GM08714 (cell line): ENCODE data around the gene GNB1L.

ENCODE experiments used
- H3K4me3 ChIP-seq: fragments of 200-500 bp; sonication (Bioruptor generic); 2 replicates; pipeline ENCODE4 v1.5.1; 2014; ENCODE audit warnings: mild to moderate bottlenecking, low read length, inconsistent platforms
- ZNF274 ChIP-seq: IDR thresholded peaks from 2 replicates; pipeline ENCODE4 v1.6.1; 2012; ENCODE audit warnings: mild to moderate bottlenecking, low read depth, low read length

Gene GNB1L

DNA sequence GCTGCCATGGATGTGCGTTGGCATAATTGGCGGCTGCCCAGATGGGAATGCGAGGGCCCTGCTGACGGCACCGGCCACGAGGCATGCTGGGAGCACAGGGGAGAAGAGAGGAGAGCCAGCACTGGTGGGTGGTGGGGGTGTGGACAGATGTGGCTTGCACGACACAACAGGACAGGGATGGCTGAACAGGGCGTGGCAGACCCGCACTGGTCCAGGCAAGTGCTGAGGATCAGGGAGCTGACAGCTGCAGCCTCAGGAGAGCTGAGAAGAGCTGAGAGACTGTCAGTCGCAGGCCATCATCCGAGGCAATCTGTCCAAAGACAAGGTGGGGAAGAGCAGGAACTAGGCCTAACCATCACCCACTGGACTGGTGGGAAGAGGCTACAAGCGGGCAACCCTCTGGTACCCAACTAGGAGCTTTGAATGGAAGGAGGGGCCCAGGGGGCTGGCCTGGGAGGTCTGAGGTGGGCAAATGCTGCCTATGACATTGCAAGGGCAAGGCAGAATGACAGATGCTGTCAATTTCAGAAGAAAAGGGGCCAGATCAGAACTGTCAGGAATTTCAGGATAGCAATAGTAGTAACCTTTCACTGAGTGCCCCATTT, 2.4 kb downstream of the GNB1L start:
- TF ChIP-seq ZNF274 = no peak
- H3K4me3 ChIP-seq = no peak overlapping the region

DNA sequence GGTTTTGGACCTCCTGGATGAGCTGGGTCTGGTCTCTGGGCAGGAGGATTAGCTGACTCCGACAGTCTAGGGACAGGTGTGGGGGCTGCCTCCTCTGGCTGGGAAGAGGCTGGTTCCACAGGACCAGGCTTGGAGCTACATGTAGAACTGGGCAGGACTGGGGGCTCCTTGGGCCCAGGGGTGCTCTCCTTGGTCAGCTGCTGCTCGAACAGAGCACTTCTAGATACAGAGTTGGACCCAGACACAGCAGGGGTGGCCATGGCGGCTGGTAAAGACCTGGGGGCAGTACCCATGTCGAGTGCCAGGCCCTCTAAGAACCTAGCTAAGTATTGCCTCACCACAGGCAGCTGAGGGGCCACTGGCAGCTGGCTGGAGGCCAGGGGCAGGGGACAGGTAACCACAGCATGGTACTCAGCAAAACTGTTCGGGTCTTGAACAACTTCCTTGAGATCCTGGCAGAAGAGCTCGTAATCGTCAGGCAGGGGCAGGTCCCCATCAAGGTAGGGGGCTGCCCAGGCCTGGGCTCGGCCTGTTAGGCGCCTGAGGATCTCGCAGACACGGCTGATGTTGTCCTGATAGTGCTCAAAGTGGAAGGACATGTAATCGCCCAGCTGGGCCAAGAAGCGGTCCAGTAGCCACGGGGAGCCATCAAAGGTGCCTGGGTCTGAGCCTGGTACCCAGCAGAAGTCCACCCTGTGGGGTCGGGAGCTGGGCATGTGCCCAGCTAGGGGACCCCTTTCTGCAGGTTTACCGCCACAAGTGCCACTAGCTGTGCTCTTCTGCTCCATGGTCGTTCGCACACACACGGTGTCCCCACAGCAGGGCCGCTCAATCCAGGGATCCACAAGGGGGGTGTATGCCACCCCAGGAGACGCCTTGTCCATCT, 3.1 kb downstream of the GNB1L start:
- no peak overlapping the region for H3K4me3 ChIP-seq
- TF ChIP-seq ZNF274 = no peak

DNA sequence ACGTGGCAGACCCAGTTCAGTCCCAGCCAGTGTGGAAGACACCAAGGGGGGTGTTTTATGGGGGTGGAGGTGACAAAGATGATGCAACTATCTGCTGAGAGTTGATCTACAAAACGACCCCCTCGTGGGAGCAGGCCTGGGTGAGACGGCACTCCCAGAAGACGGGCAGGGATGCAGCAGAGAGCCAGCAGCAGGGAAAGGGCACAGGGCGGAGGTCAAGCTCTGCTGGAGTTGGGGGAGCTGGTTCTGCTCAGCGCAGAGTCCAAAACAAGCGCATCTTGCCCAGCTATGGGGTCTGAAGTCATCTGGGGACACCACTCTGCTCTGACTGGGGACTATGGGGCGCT, 3.9 kb downstream of the GNB1L start:
- H3K4me3 ChIP-seq = no peak overlapping the region
- TF ChIP-seq ZNF274 = no peak

DNA sequence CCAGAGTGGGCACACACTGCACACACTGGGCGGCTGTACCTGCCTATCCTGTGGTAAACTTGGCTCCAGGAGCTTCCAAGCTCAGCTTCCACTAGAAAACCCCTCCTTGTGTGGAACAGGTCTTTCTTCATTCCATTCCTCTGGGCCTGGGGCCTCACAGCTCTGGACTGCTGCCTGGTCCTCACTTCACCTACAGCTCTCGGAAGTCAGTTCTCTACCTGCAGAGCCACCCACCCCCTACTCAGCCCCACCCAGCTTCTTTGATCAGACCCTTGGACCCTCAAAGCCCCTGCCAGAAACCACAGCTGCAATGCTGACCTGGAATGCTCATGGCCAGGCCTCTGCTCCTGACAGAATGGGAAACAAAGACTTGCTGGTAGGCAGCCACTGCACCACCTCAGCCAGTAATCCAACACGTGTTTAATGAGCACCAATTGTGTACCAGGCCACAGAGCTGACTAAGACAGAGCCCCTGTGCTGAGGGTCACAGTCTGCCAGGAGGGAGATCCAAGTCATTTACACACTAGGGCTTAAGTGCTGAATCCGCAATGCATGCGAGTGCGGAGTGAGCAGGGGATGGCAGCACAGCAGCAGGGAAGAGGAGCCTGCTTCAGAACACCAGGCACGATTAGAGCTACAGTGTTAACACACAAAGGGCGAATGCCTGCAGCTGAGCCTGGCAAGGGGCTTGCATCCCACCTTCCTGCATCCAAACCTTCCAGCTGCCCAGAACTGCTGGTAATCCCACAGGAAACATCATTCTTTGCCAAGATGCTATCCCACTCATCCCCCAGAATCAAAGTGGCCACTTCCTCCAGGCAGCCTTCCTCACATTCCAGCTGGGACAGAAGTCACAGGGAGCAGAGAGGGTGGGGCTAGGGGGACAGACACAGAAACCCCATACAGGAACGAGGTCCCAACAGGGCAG, 4.6 kb downstream of the GNB1L start:
- TF ChIP-seq ZNF274 = no peak
- no peak overlapping the region for H3K4me3 ChIP-seq

DNA sequence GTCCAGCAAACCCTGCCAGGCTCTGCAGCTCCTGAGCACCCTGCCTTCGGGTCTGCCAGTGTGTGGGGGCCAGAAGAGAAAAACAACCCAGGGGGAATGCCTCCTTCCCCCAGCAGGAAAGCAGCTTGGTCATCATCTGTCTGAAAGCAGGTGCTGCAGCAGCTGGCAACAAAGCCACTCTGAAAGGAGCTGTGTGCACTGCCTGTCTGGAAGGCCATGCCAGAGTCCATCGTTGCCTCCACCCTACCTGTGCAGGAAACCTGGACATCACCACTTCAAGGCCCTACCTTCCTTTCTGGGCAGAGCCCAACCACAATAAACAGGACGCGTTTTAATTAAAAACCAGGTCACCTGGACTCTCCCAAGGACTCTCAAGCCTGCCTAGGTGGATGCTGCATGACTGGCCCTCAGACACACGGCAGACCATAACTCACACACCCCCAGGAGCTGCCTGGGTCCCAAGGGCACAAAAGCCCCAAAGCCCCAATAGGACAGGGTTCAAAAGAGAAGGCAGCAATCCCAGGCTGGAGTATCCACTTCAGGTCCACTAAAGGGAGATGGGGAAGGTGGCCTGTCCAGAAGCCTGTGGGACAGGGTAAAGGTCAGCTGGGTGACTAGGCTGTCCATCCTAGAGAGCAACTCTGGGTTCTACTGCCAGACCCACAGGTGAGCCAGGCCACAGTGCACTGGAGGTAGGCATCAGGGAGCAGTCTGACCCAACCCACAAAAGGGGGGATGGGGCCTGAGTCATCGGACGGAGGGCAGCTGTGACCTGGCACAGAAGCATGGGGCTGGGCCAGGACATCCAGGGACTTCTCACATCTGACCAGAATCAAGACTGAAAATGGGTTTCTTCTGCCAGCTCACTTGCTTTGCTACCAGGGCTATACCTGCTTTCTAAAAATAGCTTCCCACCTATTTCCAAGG, 6.1 kb downstream of the GNB1L start:
- no peak for TF ChIP-seq ZNF274
- no peak overlapping the region for H3K4me3 ChIP-seq

DNA sequence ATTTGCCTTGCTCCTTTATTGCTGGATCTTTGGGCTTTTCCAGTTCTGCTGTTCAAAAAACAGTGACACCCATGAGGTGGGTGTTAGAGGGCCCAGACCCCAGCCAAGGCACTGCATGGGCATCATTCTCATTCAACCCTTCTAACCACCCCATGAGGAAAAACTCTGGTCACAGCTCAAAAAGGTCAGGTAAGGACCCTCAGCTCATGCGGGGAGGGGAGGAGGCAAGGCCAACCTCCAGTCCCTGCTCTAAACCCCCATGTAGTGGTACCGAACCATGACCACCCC, 7.4 kb downstream of the GNB1L start:
- TF ChIP-seq ZNF274 = no peak
- H3K4me3 ChIP-seq = no peak overlapping the region

DNA sequence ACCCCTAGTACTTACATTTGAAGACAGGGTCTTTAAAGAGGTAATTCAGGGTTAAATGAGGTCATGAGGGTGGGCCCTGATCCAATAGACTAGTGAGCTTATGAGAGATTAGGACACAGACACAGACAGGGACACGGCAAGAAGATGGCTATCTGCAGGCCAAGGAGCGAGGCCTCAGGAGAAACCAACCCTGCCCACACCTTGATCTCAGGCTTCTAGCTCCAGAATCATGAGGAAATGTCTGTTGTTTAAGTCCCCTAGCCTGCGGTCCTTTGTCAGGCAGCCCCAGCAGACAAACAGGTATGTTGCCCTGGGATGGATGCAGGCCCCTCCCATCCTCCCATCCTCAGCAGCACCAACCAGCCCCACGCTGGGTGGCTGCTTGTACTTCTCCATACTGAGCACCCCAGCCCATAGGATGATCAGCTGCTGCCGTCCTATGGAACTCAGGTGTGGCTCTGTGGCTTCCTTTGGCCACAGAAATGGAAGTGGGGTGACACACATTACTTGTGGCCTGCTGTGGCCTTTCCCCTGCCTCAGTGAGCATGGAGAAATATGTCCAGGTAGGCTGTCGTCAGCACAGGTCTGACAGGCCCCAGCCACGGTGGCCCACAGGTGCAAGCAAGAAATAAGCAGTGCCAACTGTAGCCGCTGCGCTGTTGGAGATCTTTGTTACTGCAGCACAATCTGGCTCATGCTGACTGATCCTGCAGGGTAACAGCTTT, 7.9 kb downstream of the GNB1L start:
- TF ChIP-seq ZNF274 = no peak
- H3K4me3 ChIP-seq = no peak overlapping the region

DNA sequence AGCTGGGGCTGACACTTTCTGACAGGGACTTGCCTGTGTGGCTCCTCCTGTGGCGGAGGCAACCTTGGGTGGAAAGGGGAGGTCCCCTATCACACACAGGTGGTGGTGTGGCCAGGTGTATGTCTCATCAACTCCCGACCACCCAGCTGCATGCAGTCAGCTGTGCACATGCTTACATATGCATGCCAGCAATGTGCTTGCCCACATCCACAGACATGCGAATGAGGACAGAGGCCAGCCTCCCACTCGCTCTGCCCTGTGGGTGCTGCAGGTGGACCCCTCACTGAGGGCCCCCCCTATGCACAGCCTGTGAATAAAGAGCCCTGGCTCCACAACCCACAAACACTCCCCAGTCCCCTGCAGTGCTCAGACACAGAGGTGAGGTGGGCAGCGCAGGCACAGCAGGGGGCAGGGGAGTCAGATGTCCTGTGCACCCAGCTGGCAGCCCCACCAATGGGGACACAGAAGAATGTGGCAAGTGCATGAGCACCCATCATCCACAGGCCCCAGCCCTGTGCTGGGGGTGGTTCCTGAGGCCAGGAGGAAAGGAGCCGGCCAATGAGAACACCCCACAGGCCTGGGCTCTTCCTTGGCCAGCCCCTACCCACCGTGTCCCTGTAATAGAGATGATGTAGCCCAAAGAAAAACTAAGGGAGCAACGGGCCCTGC, 9.5 kb downstream of the GNB1L start:
- no peak for TF ChIP-seq ZNF274
- no peak overlapping the region for H3K4me3 ChIP-seq

DNA sequence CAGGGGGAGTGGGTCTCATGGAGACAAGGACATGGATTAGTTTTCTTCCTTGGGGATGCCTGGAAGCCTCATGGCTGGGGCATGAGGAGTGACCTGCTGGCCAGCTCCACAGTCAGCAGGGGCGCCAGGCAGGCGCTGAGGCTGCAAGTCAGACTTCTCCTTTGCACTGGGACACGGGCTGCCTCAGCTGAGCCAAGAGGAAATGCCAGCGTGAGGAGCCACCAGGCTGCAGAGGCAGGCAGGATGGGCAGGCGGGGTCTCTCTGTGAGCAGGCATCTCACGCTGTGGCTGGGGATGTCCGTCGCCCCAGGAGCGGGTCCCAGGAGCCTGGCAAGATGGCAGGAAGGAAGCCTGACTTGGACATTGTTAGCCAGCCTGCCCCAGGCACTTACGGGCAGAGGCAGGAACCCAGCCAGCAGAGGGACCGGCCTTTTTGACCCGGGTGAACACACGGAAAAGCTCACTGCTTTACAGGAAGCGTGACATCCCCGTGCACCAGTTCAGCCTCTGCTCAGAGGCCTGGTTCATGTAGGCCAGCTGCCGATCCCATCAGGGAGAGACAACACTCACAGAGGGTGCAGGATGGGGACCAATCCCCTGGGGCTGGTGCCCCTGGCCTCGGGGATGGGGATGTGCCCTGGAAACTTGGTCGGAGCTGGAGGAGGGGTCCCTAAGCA, 10.2 kb downstream of the GNB1L start:
- no peak overlapping the region for H3K4me3 ChIP-seq
- no peak for TF ChIP-seq ZNF274

DNA sequence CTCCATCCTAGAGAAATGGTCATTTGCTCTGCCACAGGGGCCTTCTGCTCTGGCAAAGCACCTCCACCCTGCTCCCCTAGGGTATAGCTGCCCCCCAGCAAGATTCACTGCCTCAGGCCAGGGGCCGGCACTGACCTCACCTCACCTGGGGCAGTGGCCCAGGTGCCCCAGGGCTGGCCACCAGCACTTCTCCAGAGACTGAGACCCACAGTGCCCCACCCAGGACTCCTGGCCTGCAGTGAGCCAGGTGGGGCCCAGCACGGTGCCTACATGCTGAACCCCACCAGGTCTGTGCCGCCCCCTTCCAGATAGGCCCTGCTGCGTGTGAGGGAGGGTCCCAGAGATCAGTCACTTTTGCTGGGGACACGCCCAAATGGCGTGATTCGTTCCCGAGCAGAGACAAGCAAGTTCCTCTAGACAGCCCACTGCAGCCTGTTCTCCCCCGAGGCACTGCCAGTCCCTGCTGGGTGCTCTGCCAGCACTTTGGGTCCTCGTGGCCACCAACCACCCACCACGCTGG, 10.8 kb downstream of the GNB1L start:
- no peak overlapping the region for H3K4me3 ChIP-seq

DNA sequence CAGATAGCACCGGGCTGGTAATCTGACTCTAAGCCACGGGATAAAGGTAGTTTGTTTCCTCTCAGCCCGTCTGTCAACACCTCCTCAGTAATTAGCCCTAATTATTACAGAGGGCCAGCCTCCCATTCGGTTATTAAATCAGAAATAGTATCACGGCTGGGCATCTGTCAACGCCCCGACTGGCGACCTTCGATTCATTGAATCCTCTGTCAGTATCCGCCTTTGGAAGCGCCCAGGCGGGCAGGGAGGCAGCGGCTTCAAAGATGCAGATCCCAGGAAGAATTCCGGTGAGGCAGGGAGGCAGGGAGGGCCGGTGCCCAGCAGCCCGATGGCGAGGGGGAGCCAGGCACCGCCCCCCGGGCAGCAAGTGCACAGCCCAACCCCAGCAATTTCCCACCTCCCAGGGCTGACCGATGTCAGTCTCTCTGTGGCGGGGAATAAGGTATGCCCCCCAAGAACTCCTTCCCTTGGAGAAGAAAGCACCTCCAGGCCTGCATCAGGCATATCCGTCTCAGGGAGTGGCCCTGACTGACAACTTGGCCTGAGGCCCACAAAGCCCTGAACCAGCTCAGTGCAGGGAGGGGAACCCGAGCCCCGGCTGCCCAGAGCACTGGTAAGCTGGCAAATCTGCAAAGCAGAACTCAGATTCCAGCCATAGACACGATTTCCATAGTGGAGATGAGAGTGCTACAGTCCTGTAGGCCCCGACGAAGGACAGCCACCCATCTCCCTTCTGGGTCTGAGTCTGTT, 11.4 kb downstream of the GNB1L start:
- TF ChIP-seq ZNF274 = no peak

More for the DNA sequence above, 10.8 kb downstream of the GNB1L start:
- TF ChIP-seq ZNF274 = no peak

More for the DNA sequence above, 11.4 kb downstream of the GNB1L start:
- H3K4me3 ChIP-seq = no peak overlapping the region
